Endothelial cell of umbilical vein (primary cell): Measurements from ENCODE around the gene EVC2. TPM values are rescaled to one million over a fixed set of nuclear protein-coding genes. Genes with fewer than 3 reads are reported as not detected.

Experiments used
- BruUV-seq: library from RNA; stranded (reverse); fragments of 400-500 nt; replicated peaks from 2 replicates; lab custom pipeline; 2021; lab: Mats Ljungman, UMichigan
- CTCF ChIA-PET: fragments of 300-600, 350-600 bp; sonication (Branson Sonifier 250); formaldehyde crosslinking; loops from one replicate; lab custom pipeline; 2021; ENCODE audit warnings: antibody characterized with exemption, inconsistent platforms; lab: Charles Lee
- POLR2A ChIA-PET: fragments of 300-600, 350-600 bp; sonication (Branson Sonifier 250); formaldehyde crosslinking; loops from one replicate; lab custom pipeline; 2021; ENCODE audit warnings: antibody characterized with exemption, inconsistent platforms; lab: Charles Lee
- DNase-seq: peaks from one replicate; pipeline ENCODE4 v3.0.0-alpha.2; 2011; ENCODE audit warnings: low read depth, low spot score
- FAIRE-seq: peaks from 2 replicates; lab custom pipeline; 2011; peaks lifted over from hg19 to GRCh38; lab: Jason Lieb, UNC
- H2AFZ ChIP-seq: 2 replicates; pipeline ENCODE4 v1.6.0; 2012; ENCODE audit warnings: low read depth, low read length, control low read depth, inconsistent platforms
- H3K27ac ChIP-seq: 2 replicates; pipeline ENCODE4 v1.5.1; 2011; ENCODE audit warnings: low read depth, mild to moderate bottlenecking, control low read depth, low read length, moderate library complexity; ENCODE audit not compliant: insufficient read depth
- H3K27me3 ChIP-seq, 2 experiments: 2 replicates each; pipeline versions ENCODE4 v1.6.0 to v1.6.1; 2011; ENCODE audit warnings: low read length in 2 of 2, mixed read lengths in 1 of 2; ENCODE audit not compliant: control insufficient read depth in 2 of 2, insufficient read depth in 2 of 2
- H3K36me3 ChIP-seq, 2 experiments: 2 replicates in 1 of 2; 3 replicates in 1 of 2; pipeline ENCODE4 v1.5.1; 2011; ENCODE audit warnings: low read length in 2 of 2, mild to moderate bottlenecking in 1 of 2, moderate library complexity in 1 of 2; ENCODE audit not compliant: control insufficient read depth in 2 of 2, insufficient read depth in 2 of 2; ENCODE audit errors: extremely low read depth in 1 of 2
- H3K4me1 ChIP-seq: 3 replicates; pipeline ENCODE4 v1.5.1; 2011; ENCODE audit warnings: mild to moderate bottlenecking, low read length; ENCODE audit not compliant: control insufficient read depth, insufficient read depth; ENCODE audit errors: extremely low read depth
- H3K4me2 ChIP-seq: 2 replicates; pipeline ENCODE4 v1.6.1; 2011; ENCODE audit warnings: low read length, control low read depth, mixed read lengths; ENCODE audit not compliant: insufficient read depth
- H3K4me3 ChIP-seq, 3 experiments: fragments of 200-600 bp in 1 of 3; sonication (generic), shearing (Covaris generic) in 1 of 3; replicated peaks in 1 of 3; 2 replicates each; pipeline ENCODE4 v1.5.1; 2011 to 2016; ENCODE audit warnings: control low read depth in 3 of 3, low read length in 3 of 3, mild to moderate bottlenecking in 2 of 3, inconsistent platforms in 1 of 3, low read depth in 1 of 3, moderate library complexity in 1 of 3; ENCODE audit not compliant: insufficient read depth in 1 of 3
- H3K79me2 ChIP-seq: 2 replicates; pipeline ENCODE4 v1.6.0; 2012; ENCODE audit warnings: low read length, inconsistent platforms; ENCODE audit not compliant: control insufficient read depth, insufficient read depth
- H3K9ac ChIP-seq: replicated peaks from 2 replicates; pipeline ENCODE3; 2011; ENCODE audit warnings: low read length, control low read depth; ENCODE audit not compliant: insufficient read depth; ENCODE audit errors: extremely low read depth
- H3K9me1 ChIP-seq: replicated peaks from 3 replicates; pipeline ENCODE4 v1.6.0; 2011; ENCODE audit warnings: mild to moderate bottlenecking, low read length; ENCODE audit not compliant: control insufficient read depth, insufficient read depth; ENCODE audit errors: extremely low read depth
- H3K9me3 ChIP-seq: replicated peaks from 2 replicates; pipeline ENCODE4 v1.5.1; 2012; ENCODE audit warnings: low read length, inconsistent platforms; ENCODE audit not compliant: control insufficient read depth, insufficient read depth
- H4K20me1 ChIP-seq: replicated peaks from 2 replicates; pipeline ENCODE3; 2011; ENCODE audit warnings: mild to moderate bottlenecking, low read length; ENCODE audit not compliant: control insufficient read depth, insufficient read depth; ENCODE audit errors: extremely low read depth
- CTCF ChIP-seq, 2 donors: IDR thresholded peaks; 1 replicate in 1 of 2; 2 replicates in 1 of 2; pipeline ENCODE4 v1.5.1; 2011; ENCODE audit warnings: low read length in 2 of 2, mild to moderate bottlenecking in 2 of 2, moderate library complexity in 2 of 2, control low read depth in 1 of 2, inconsistent platforms in 1 of 2, low read depth in 1 of 2; ENCODE audit not compliant: insufficient read depth in 1 of 2; ENCODE audit errors: extremely low read depth in 1 of 2
- EZH2 ChIP-seq: IDR thresholded peaks from 2 replicates; pipeline ENCODE4 v1.6.1; 2012; ENCODE audit warnings: borderline replicate concordance, low read depth, mild to moderate bottlenecking, moderate library complexity, low read length, inconsistent platforms; ENCODE audit not compliant: severe bottlenecking
- FOS ChIP-seq: IDR thresholded peaks from 2 replicates; pipeline ENCODE4 v1.6.1; 2011; ENCODE audit warnings: mild to moderate bottlenecking, low read length, moderate library complexity, borderline replicate concordance; ENCODE audit not compliant: insufficient read depth
- GATA2 ChIP-seq: IDR thresholded peaks from 2 replicates; pipeline ENCODE4 v1.7.0; 2011; ENCODE audit warnings: low read depth, mild to moderate bottlenecking, moderate library complexity, mixed read lengths, low read length; ENCODE audit not compliant: insufficient read length, insufficient read depth
- JUN ChIP-seq: IDR thresholded peaks from 2 replicates; pipeline ENCODE4 v1.6.1; 2011; ENCODE audit warnings: borderline replicate concordance, low read depth; ENCODE audit not compliant: insufficient read length, insufficient read depth
- MAX ChIP-seq: IDR thresholded peaks from 2 replicates; pipeline ENCODE4 v1.6.1; 2011; ENCODE audit not compliant: insufficient read depth, insufficient read length
- MYC ChIP-seq: IDR thresholded peaks from one replicate; pipeline ENCODE4 v1.6.1; 2011; ENCODE audit warnings: mild to moderate bottlenecking, low read depth, low read length
- POLR2A ChIP-seq: IDR thresholded peaks from 2 replicates; pipeline ENCODE4 v1.6.1; 2012; ENCODE audit warnings: low read depth, mild to moderate bottlenecking, control low read depth, low read length
- POLR2AphosphoS5 ChIP-seq: IDR thresholded peaks from 2 replicates; pipeline ENCODE4 v1.6.1; 2012; ENCODE audit warnings: low read depth, mild to moderate bottlenecking, control low read depth, low read length, moderate library complexity; ENCODE audit not compliant: insufficient read depth
- dilution Hi-C: fragments of 300-500 bp; cut with MboI; formaldehyde crosslinking; loops from one replicate; pipeline ENCODE4 v1.15.0; 2019; ENCODE audit warnings: low sequenced_read_pairs; ENCODE audit not compliant: extremely low pct_ligation_motif_present
- intact Hi-C: fragments of 100-400 bp; cut with micrococcal nuclease; formaldehyde crosslinking; loops from one replicate; pipeline ENCODE4 v1.10.0; 2022
- polyA plus RNA-seq, 4 experiments: library from polyadenylated mRNA; depleted of rRNA in 3 of 4; stranded (reverse) in 3 of 4; unstranded in 1 of 4; fragments of >200 nt; gene quantifications; 2 replicates each; pipeline versions ENCODE4 v1.2.1 to v1.2.3, GENCODE V29; 2011 to 2012; ENCODE audit warnings: missing spikeins in 1 of 4
- total RNA-seq: library from RNA; stranded (reverse); gene quantifications from 2 replicates; pipeline ENCODE4 v1.2.3, GENCODE V29; 2021

EVC2 gene
- total and polyA plus RNA-seq, 2 donors (not counting 3 experiments of a cell fraction or from before 2014, with no cell fraction given), result 1.7 to 8.8 TPM

- DNase-seq, result peak; percentile 95
- Histone ChIP-seq H3K4me2 (no peak overlapping the region), H4K20me1 (no peaks in the 10 kb centered on the region), H3K36me3 (peaks cover 0 to 19% of the 10 kb centered on the region in 2 experiments), H3K4me1 (peaks cover 56% of the 10 kb centered on the region), H3K9me3 (no peaks in the 10 kb centered on the region), H3K27me3 (no peaks in the 10 kb centered on the region), H3K79me2 (no peaks in the 10 kb centered on the region), H3K9me1 (no peaks in the 10 kb centered on the region), H3K27ac (peak overlapping the region; percentile 86), H3K4me3 (no peak overlapping the region), H2AFZ (no peak overlapping the region), H3K9ac (peak overlapping the region; percentile 41)
- peak; percentile 80 for TF ChIP-seq MAX
- TF ChIP-seq JUN, result peak; percentile 91
- TF ChIP-seq POLR2AphosphoS5, result peak; percentile 97
- TF ChIP-seq FOS, result peak; percentile 98
- TF ChIP-seq POLR2A, result peak; percentile 70
- no peak for TF ChIP-seq EZH2
- TF ChIP-seq MYC, result peak; percentile 95
- peak; percentile 95 for TF ChIP-seq GATA2
- TF ChIP-seq CTCF (IDR thresholded peaks at IDR 0.05; ENCODE audit: extremely low read depth in 1 of 2, insufficient read depth in 1 of 2, low read depth in 1 of 2, low read length in 2 of 2), result no peak
- intact Hi-C loops, result no loop called here
- POLR2A ChIA-PET, result no interaction called here
- TSS peak; percentile 21 for BruUV-seq
- CTCF ChIA-PET, result interaction anchor here (0.7 to 1.7 kb wide), 9 partner anchors 17 to 354 kb away, joined by 3 to 9 read pairs (median 4); partner anchors contain the start of genes EVC and EVC2
- dilution Hi-C loops, result no loop called here
- FAIRE-seq, result peak; percentile 100
These were observed 45.6 kb upstream of the EVC2 start for GRCh38 chr4:5753766-5754528.
